Neural cell (in vitro differentiated cells): ENCODE measurements around the gene ABCG2.

Experiments
- SMC3 ChIP-seq: fragments of 450-650 bp; conservative IDR thresholded peaks from 2 replicates; pipeline ENCODE4 v1.6.1; 2014; ENCODE audit warnings: antibody characterized with exemption, mild to moderate bottlenecking, moderate library complexity; ENCODE audit not compliant: poor library complexity
- TAF1 ChIP-seq: IDR thresholded peaks from 2 replicates; pipeline ENCODE4 v1.6.1; 2012; ENCODE audit warnings: low read depth
- TF ChIP-seq, protein P1 (sequence below): fragments of 450-650 bp; IDR thresholded peaks from 2 replicates; pipeline ENCODE4 v1.5.1; 2014; ENCODE audit warnings: antibody characterized with exemption, mild to moderate bottlenecking, moderate library complexity; ENCODE audit not compliant: poor library complexity, severe bottlenecking

DNA sequence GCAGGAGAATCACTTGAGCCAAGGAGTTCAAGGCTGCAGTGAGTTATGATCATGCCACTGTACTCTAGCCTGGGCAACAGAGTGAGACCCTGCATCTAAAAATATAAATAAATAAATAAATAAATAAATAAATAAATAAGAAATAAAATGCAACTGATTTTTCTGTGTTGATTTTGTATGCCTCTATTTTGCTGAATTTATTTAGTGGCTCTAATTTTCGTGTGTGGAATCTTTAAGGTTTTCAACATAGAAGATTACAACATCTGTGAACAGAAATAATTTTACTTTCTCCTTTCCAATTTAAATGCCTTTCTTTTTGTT, 30.9 kb upstream of the ABCG2 start:
- TF ChIP-seq, protein P1, sequence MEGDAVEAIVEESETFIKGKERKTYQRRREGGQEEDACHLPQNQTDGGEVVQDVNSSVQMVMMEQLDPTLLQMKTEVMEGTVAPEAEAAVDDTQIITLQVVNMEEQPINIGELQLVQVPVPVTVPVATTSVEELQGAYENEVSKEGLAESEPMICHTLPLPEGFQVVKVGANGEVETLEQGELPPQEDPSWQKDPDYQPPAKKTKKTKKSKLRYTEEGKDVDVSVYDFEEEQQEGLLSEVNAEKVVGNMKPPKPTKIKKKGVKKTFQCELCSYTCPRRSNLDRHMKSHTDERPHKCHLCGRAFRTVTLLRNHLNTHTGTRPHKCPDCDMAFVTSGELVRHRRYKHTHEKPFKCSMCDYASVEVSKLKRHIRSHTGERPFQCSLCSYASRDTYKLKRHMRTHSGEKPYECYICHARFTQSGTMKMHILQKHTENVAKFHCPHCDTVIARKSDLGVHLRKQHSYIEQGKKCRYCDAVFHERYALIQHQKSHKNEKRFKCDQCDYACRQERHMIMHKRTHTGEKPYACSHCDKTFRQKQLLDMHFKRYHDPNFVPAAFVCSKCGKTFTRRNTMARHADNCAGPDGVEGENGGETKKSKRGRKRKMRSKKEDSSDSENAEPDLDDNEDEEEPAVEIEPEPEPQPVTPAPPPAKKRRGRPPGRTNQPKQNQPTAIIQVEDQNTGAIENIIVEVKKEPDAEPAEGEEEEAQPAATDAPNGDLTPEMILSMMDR: no peak
- TF ChIP-seq TAF1 (no peak), SMC3 (no peak)
